Inflammatory macrophage (primary cell): Measurements from ENCODE around the gene ACSL6.

ENCODE experiments used
- DNase-seq, 2 donors: peaks; one replicate each; pipeline ENCODE4 v3.0.0-alpha.2; 2020 to 2022

The ACSL6 gene

GRCh38 chr5:132013006-132013689, 1.7 kb upstream of the ACSL6 start:
- no peak for DNase-seq

DNA sequence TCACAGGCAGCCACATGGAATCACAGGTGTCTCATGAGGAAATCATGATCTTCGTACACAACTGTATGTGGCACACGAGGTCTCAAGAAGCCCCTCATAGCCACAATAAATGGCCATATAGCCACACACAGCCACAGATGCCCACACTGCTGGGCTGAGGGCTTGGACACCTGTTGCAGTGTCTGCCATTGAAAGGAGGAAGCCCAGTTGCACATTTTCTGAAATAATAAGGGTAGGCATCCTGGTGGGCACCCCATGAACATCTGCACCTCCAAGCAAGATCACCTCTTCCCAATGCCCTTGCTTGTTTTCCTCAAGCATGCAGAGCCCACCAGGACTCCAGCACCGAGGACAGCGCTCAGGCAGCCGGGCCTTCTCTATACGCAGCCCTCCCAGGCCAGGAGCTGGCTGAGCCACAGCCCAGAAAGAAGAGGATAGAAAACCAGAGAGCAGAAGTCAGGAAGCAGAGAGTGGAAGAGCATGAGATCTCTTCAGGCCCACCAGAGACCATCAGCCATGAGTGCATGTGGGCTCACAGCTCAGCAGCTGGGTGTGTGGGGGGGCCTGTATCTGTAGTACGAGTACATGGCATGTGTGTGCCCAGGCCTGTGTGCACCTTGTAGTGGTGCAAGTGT, 1.0 kb upstream of the ACSL6 start:
- DNase-seq = peak in 1 of 2 donors; percentile 28

GRCh38 chr5:132010989-132011621, 353 bp downstream of the ACSL6 start:
- no peak for DNase-seq

- no peak for DNase-seq
These were observed 841 bp downstream of the ACSL6 start for GRCh38 chr5:132010645-132010988.

- no peak for DNase-seq
These were observed 1.6 kb downstream of the ACSL6 start for GRCh38 chr5:132009706-132010405.

- no peak for DNase-seq
These were observed 2.3 kb downstream of the ACSL6 start for GRCh38 chr5:132008961-132009680.

GRCh38 chr5:132008163-132008473, 3.3 kb downstream of the ACSL6 start:
- no peak for DNase-seq

GRCh38 chr5:132007399-132008162, 3.9 kb downstream of the ACSL6 start:
- peak; percentile 84 to 91 for DNase-seq

DNA sequence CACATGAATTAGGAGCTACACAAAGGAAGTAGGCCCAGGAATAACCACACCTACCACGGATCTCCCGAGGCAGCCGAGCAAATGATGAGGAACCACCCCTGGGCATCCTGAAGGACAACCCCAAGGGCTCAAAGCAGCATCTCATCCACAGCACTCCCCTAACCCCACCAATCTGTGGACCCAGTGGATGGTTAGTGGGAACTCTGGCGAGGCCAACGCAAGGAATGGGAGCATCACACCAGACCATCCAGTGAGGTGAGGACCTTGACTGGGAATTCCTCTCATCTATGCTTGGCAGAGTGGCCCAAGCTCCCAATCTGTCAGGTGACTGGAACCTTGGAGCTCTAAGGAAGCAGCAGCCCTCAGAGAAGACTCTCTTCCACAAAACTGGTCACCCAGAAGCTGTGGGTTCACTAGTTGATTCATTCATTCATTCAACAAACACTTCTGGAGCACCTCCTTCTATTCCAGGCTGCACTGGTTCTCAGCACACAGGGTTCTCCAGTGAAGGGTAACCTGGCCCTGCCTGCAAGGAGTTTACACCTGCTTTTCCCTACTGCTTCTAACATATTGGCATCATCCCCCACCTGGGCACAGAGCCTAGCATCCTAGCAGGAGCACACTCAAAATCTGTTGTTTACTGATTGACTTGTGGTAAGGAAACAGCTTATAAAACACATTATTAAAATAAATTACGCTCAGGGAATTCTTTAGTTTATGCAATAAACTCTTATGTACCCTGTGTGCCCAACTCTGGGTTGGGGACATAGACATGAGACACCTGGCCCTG, 4.9 kb downstream of the ACSL6 start:
- no peak for DNase-seq

- DNase-seq = no peak
These were observed 5.9 kb downstream of the ACSL6 start for GRCh38 chr5:132005591-132005990.

DNA sequence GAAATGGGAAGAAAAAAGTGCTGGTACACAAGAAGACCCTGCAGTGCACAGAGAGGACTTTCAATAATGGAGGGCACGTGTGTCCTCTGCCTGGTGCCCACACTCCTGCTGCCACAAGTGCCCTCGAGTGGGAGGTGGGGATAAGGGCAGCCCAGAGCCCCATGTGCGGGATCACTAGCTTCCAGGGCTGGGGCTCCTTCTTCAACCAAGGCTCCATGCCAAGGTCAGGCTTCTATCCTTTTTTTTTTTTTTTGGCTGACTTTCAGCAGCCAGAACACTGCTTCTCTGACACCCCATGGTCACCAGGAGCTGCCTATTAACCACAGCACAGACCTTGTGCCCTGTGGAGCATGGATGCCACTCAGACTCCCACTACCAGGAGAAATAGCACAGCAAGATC, 7.5 kb downstream of the ACSL6 start:
- DNase-seq = no peak

GRCh38 chr5:132003170-132003744, 8.2 kb downstream of the ACSL6 start:
- DNase-seq = no peak

DNA sequence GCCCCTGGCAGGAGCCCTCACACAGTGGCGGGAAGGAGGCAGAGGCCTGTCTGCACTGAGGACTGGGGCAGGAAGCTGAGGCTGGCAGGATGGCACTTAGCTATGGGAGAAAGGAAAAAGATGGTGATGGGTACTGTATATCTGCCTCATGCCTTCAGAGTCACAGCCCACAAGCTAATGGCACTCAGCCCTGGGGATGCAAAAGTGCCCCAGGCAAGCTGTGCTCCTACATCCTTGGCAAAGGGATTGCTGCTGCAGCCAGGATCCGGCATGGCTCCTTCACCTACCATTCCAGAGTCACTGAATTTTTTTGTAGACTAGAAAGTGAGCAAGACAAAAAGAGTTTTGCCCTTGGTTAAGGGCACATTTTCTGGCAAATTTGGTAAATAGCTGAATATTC, 8.7 kb downstream of the ACSL6 start:
- DNase-seq = no peak

DNA sequence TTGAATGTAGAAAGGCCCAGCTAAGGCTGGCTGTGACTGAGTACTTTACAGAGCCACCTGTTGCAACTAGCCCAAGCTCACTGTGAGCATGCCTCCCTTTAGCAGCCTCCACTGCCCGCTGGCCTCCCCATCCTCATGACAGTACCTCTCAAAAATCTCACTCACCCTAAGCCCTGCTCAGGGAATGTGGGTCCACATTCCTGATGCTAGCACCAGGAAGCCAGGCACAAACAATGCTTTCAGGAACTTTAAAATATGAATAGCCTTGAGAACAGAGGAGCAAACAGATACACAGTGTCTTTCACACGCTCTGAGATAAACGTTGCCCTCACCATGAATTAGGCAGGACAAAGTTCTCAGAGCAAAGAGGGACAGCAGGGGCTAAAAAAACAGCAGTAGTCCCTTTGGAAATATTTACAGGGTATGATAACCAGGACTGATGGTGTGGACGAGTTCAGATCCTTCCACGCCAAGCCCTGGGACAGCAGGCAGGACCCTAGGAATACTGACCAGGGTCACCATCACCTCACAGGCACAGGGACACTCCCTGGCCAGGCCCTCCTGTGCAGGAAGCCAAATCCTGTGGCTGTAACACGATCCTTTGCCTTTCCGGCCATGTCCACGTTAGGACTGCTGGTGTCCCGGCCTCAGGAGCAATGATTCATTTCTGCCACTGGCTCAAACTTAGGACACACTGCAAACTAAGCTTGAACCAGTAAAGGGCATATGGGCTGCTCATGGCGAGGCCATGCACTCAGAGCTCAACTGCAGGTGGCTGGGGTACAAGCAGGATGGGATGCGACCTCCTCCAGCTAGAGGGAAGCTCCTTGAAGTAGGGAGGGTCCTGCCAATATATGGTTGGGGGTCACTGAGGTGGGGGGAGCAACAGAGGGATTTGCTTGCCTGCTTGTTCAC, 9.6 kb downstream of the ACSL6 start:
- no peak for DNase-seq

- DNase-seq = no peak
These were observed 10.6 kb downstream of the ACSL6 start for GRCh38 chr5:132000677-132001453.

- DNase-seq = no peak
These were observed 11.3 kb downstream of the ACSL6 start for GRCh38 chr5:132000241-132000490.

GRCh38 chr5:131999441-132000240, 11.8 kb downstream of the ACSL6 start:
- DNase-seq = no peak

GRCh38 chr5:131999041-131999440, 12.4 kb downstream of the ACSL6 start:
- DNase-seq = no peak
